Right lobe of liver (tissue), 6 donors: ENCODE measurements around the gene SAP30. TPM values are rescaled to one million over a fixed set of nuclear protein-coding genes. Genes with fewer than 3 reads are reported as not detected.

Experiments used
- ATAC-seq, 4 donors: fragments of 200-7000 bp; cut with Tn5 transposase; one replicate each; pipeline ENCODE4 v1.9.1; 2020; ENCODE audit warnings: mild to moderate bottlenecking in 4 of 4, moderate library complexity in 4 of 4
- DNase-seq, 3 donors: peaks; one replicate each; pipeline ENCODE4 v3.0.0-alpha.2; 2020
- H3K27ac ChIP-seq, 3 donors: fragments of 200-600 bp; one replicate each; pipeline ENCODE4 v1.8.0; 2022
- H3K27me3 ChIP-seq, 2 donors: fragments of 200-600 bp; one replicate each; pipeline ENCODE4 v1.8.0; 2022
- H3K36me3 ChIP-seq, 4 donors: fragments of 200-600 bp; sonication (generic) in 1 of 4; one replicate each; pipeline versions ENCODE4 v1.5.1 to v1.8.0; 2017 to 2022; ENCODE audit warnings: control low read depth in 1 of 4
- H3K4me1 ChIP-seq, 4 donors: fragments of 200-600 bp; sonication (generic) in 1 of 4; one replicate each; pipeline versions ENCODE4 v1.5.1 to v1.8.0; 2017 to 2022; ENCODE audit warnings: control low read depth in 1 of 4
- H3K4me3 ChIP-seq, 3 donors: fragments of 200-600 bp; one replicate each; pipeline ENCODE4 v1.8.0; 2022
- H3K9me3 ChIP-seq, 4 donors: fragments of 200-600 bp; sonication (generic) in 1 of 4; one replicate each; pipeline versions ENCODE4 v1.5.1 to v1.8.0; 2017 to 2022; ENCODE audit warnings: control low read depth in 1 of 4
- CTCF ChIP-seq, 4 donors: fragments of 200-600 bp in 3 of 4; fragments of 450-650 bp in 1 of 4; IDR thresholded peaks; one replicate each; pipeline versions ENCODE4 v1.5.1 to v1.8.0; 2016 to 2022; ENCODE audit warnings: antibody characterized with exemption in 4 of 4, mild to moderate bottlenecking in 2 of 4
- POLR2A ChIP-seq: fragments of 450-650 bp; IDR thresholded peaks from one replicate; pipeline ENCODE4 v1.6.1; 2017; ENCODE audit warnings: antibody characterized with exemption, mild to moderate bottlenecking
- WGBS: methylation state at CpG from one replicate; pipeline ENCODE4 v1.1.6; 2018; ENCODE audit warnings: low coverage, low lambda C conversion rate; ENCODE audit not compliant: insufficient coverage; ENCODE audit errors: missing lambda C conversion rate; 5-methylcytosine and 5-hydroxymethylcytosine counted together
- intact Hi-C, 2 donors: fragments of 100-400 bp; cut with DNase I; formaldehyde crosslinking; loops; one replicate each; pipeline versions ENCODE4 v1.11.2 to v1.14.1; 2022
- total RNA-seq, 6 experiments: library from RNA; depleted of rRNA in 2 of 6; stranded (reverse); fragments of >200 nt in 2 of 6; fragmentation: NEBNext Ultra II Directional in 3 of 6; extraction: Animal tissue kit (Norgen Biotek cat#: 25700) in 3 of 6; gene quantifications; one replicate each; pipeline versions ENCODE4 v1.1.0 to v1.2.4, GENCODE V29; 2016 to 2023
- donor health status: DM: no; HTN: yes; CAD: no.
- donor health status: DM: no; HTN: no; CAD: no.
- donor health status: DM: no; HTN: no; CAD: no.
- donor health status: DM: no; HTN: yes; CAD: no.
- donor health status: DM: no; HTN: yes; CAD: no.

Gene SAP30
- total RNA-seq, 6 experiments from 2014 or later, result 3.5 to 12.8 (median 7.7) TPM

- Histone ChIP-seq H3K27me3 (no peaks in the 10 kb centered on the region), H3K4me1 (peaks cover 0 to 14% (median 5%) of the 10 kb centered on the region in 4 donors), H3K4me3 (peak overlapping the region; percentile 73 to 85 (median 75)), H3K36me3 (no peaks in the 10 kb centered on the region), H3K9me3 (no peaks in the 10 kb centered on the region), H3K27ac (peak overlapping the region; percentile 75 to 83 (median 79))
- intact Hi-C loops, result no loop called here
- DNase-seq (peak; percentile 81 to 83 (median 81)), ATAC-seq (peak; percentile 33 to 53 (median 37))
- TF ChIP-seq CTCF (IDR thresholded peaks at IDR 0.05) (no peak), POLR2A (peak; percentile 20)
- 1% methylated on average over 32 of the region's 68 CpGs for WGBS
Observed at GRCh38 chr4:173371292-173372192, 788 bp downstream of the SAP30 start.

GRCh38 chr4:173374588-173374987, 3.8 kb downstream of the SAP30 start:
- no peak for TF ChIP-seq CTCF (IDR thresholded peaks at IDR 0.05)
- TF ChIP-seq POLR2A, result no peak
- Histone ChIP-seq H3K36me3 (no peaks in the 10 kb centered on the region), H3K27me3 (no peaks in the 10 kb centered on the region), H3K9me3 (no peaks in the 10 kb centered on the region), H3K27ac (no peak overlapping the region), H3K4me1 (peaks cover 0 to 7% (median 2%) of the 10 kb centered on the region in 4 donors), H3K4me3 (no peak overlapping the region)
- 90% methylated on average over 2 of the region's 2 CpGs for WGBS
- no peak for ATAC-seq
- DNase-seq, result no peak
- intact Hi-C loops, result no loop called here

GRCh38 chr4:173379929-173380328, 9.2 kb downstream of the SAP30 start:
- 98% methylated on average over 3 of the region's 3 CpGs for WGBS
- no peak for ATAC-seq
- intact Hi-C loops, result no loop called here

GRCh38 chr4:173380987-173381386, 10.2 kb downstream of the SAP30 start:
- H3K27me3 ChIP-seq, result no peaks in the 10 kb centered on the region
- H3K4me3 ChIP-seq, result no peak overlapping the region
- TF ChIP-seq CTCF (IDR thresholded peaks at IDR 0.05) (no peak), POLR2A (no peak)
- H3K4me1 ChIP-seq, result no peaks in the 10 kb centered on the region
- intact Hi-C loops, result no loop called here
- no peaks in the 10 kb centered on the region for H3K9me3 ChIP-seq
- ATAC-seq (no peak), DNase-seq (no peak)
- no peak overlapping the region for H3K27ac ChIP-seq
- H3K36me3 ChIP-seq, result no peaks in the 10 kb centered on the region

More at GRCh38 chr4:173379929-173380328, 9.2 kb downstream of the SAP30 start:
- Histone ChIP-seq H3K36me3 (no peaks in the 10 kb centered on the region), H3K4me3 (no peak overlapping the region), H3K27ac (no peak overlapping the region), H3K4me1 (no peaks in the 10 kb centered on the region), H3K27me3 (no peaks in the 10 kb centered on the region), H3K9me3 (no peaks in the 10 kb centered on the region)
- DNase-seq, result no peak
- TF ChIP-seq CTCF (IDR thresholded peaks at IDR 0.05) (no peak), POLR2A (no peak)
